Stimulated activated CD4-positive, alpha-beta T cell treated with anti-CD3 and anti-CD28 coated beads, Interleukin-1b, Interleukin-23, amount 100 ng/mL, for 1 hour (primary cell): ENCODE measurements around the gene ADGRD1.
"Not testable (repeated sequence)": the region's sequence is repeated elsewhere in the genome, so short reads cannot be mapped to it uniquely, and the experiment has no call there.

Source experiments
- DNase-seq, 2 donors: peaks; one replicate each; pipeline ENCODE4 v3.0.0-alpha.2; 2020; ENCODE audit warnings: low read depth in 2 of 2

ADGRD1 gene

GRCh38 chr12:130987151-130987931 is 33.6 kb downstream of the ADGRD1 start:
- no peak for DNase-seq

GRCh38 chr12:130988261-130988660 is 34.6 kb downstream of the ADGRD1 start:
- no peak for DNase-seq

- DNase-seq: no peak
Measured at GRCh38 chr12:130988751-130989150, 35.0 kb downstream of the ADGRD1 start.

- no peak for DNase-seq
Measured at GRCh38 chr12:130989391-130989790, 35.7 kb downstream of the ADGRD1 start.

- DNase-seq: no peak
Measured at GRCh38 chr12:130990034-130990433, 36.3 kb downstream of the ADGRD1 start.

- no peak for DNase-seq
Measured at GRCh38 chr12:130992448-130992847, 38.7 kb downstream of the ADGRD1 start.

- no peak for DNase-seq
Measured at GRCh38 chr12:130992979-130993538, 39.4 kb downstream of the ADGRD1 start.

- no peak for DNase-seq
Measured at GRCh38 chr12:130993759-130994670, 40.3 kb downstream of the ADGRD1 start.

GRCh38 chr12:130994821-130995375 is 41.2 kb downstream of the ADGRD1 start:
- DNase-seq: no peak

GRCh38 chr12:130995386-130995969 is 41.8 kb downstream of the ADGRD1 start:
- DNase-seq: not testable (repeated sequence)

- DNase-seq: no peak
Measured at GRCh38 chr12:130998136-130998535, 44.4 kb downstream of the ADGRD1 start.

- no peak for DNase-seq
Measured at GRCh38 chr12:131000000-131000486, 46.3 kb downstream of the ADGRD1 start.

- DNase-seq: no peak
Measured at GRCh38 chr12:131001493-131001892, 47.8 kb downstream of the ADGRD1 start.

- no peak for DNase-seq
Measured at GRCh38 chr12:131002216-131002631, 48.5 kb downstream of the ADGRD1 start.

- DNase-seq: no peak
Measured at GRCh38 chr12:131003036-131003715, 49.5 kb downstream of the ADGRD1 start.

- DNase-seq: no peak
Measured at GRCh38 chr12:131003716-131004045, 50.0 kb downstream of the ADGRD1 start.

GRCh38 chr12:131004166-131004565 is 50.5 kb downstream of the ADGRD1 start:
- DNase-seq: no peak

GRCh38 chr12:131005161-131006035 is 51.7 kb downstream of the ADGRD1 start:
- DNase-seq: no peak

GRCh38 chr12:131006036-131006735 is 52.5 kb downstream of the ADGRD1 start:
- DNase-seq: no peak
